ENCODE measurements around the gene SYPL2. TPM values are rescaled to one million over a fixed set of nuclear protein-coding genes. Genes with fewer than 3 reads are reported as not detected.

Gene SYPL2
- total RNA-seq, 1 donor: not detected

GRCh38 chr1:109531380-109531779, 65.0 kb downstream of the SYPL2 start:
- H3K27me3 ChIP-seq (ENCODE audit: insufficient read depth, low read length): no peaks in the 10 kb centered on the region
- H3K9me3 ChIP-seq (ENCODE audit: low read depth, low read length): no peaks in the 10 kb centered on the region
- H3K4me3 ChIP-seq (ENCODE audit: low read length): no peak overlapping the region
- H3K4me1 ChIP-seq (ENCODE audit: insufficient read depth, low read length): peaks cover 19% of the 10 kb centered on the region

Other genes starting within 250 kb of the SYPL2 start
- 1.4 TPM for gene CELSR2, start 217.0 kb upstream of the SYPL2 start, total RNA-seq
- 0.73 TPM for gene PSRC1, start 183.4 kb upstream of the SYPL2 start, total RNA-seq
- not detected for gene MYBPHL, start 159.5 kb upstream of the SYPL2 start, total RNA-seq
- 9.3 TPM for gene SORT1, start 68.6 kb upstream of the SYPL2 start, total RNA-seq
- gene PSMA5, start 40.1 kb upstream of the SYPL2 start, total RNA-seq: 30.7 TPM
- gene ATXN7L2, start 17.4 kb downstream of the SYPL2 start, total RNA-seq: 4.4 TPM
- 7.9 TPM for gene CYB561D1, start 27.5 kb downstream of the SYPL2 start, total RNA-seq
- gene AMIGO1, start 43.2 kb downstream of the SYPL2 start, total RNA-seq: 9.2 TPM
- gene GPR61, start 73.3 kb downstream of the SYPL2 start, total RNA-seq: 0.94 TPM
- 8.9 TPM for gene GNAI3, start 82.1 kb downstream of the SYPL2 start, total RNA-seq
- gene GNAT2, start 153.1 kb downstream of the SYPL2 start, total RNA-seq: not detected
- 108 TPM for gene AMPD2, start 153.3 kb downstream of the SYPL2 start, total RNA-seq
- gene GSTM4, start 189.6 kb downstream of the SYPL2 start, total RNA-seq: 8.4 TPM
- gene GSTM2, start 201.5 kb downstream of the SYPL2 start, total RNA-seq: 16.1 TPM
- gene GSTM1, start 221.3 kb downstream of the SYPL2 start, total RNA-seq: not detected
- not detected for gene GSTM5, start 245.7 kb downstream of the SYPL2 start, total RNA-seq